ENCODE results near the gene COA8. TPM values are rescaled to one million over a fixed set of nuclear protein-coding genes. Genes with fewer than 3 reads are reported as not detected.

The COA8 gene
- total and polyA plus RNA-seq, 7 experiments from 2014 or later, result 13.6 to 51.3 (median 25.5) TPM

DNA sequence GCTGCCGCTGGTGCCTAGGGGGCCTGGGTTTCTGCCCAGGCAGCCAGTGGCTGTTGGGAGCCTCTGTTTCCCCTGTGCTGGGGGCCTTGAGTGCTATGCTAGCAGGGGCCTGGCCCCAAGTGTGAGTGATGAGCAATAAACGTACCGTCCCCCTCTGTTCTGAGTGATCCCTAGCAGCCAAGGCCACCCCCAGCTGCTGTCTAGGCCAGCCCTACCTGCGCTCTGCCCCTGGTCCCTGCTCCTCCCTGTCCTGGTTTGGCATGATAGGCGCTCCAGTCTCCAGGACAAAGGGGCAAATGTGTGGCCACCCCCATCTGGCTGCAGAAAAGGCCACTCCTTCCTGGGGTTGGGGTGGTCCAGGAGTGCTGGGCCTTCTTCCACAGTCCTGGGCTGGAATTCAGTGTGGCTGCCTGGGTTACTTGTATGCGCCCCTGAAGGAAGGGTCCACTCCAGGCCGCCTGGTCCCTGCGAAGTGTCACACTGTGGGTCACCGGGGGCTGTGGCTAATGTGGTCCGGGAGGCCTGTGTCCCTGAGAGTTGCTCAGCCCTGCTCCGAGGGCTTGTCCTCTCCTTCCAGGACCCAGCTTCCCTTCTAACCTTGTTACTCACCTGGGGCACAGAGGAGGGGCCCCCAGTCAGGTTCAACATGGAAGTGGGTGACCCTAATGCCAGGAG is 26.7 kb upstream of the COA8 start:
- Mint-ChIP-seq H3K36me3 (no peaks in the 10 kb centered on the region), H3K4me3 (no peak overlapping the region), H3K27ac (peak overlapping the region in 1 of 9 donors; percentile 53), H3K27me3 (peaks cover 0 to 3% (median 0%) of the 10 kb centered on the region in 5 donors), H3K4me1 (peaks cover 0 to 10% (median 3%) of the 10 kb centered on the region in 7 donors), H3K9me3 (no peaks in the 10 kb centered on the region)
- no peaks in the 10 kb centered on the region for H3K27me3 ChIP-seq (ENCODE audit: control insufficient read depth in 2 of 2, insufficient read depth in 2 of 2, low read length in 2 of 2)
- no peaks in the 10 kb centered on the region for H3K9me3 ChIP-seq (ENCODE audit: control insufficient read depth in 2 of 3, low read length in 3 of 3)
- no peak overlapping the region for H3K27ac ChIP-seq (ENCODE audit: low read depth, low read length)
- ATAC-seq, result no peak
- H3K36me3 ChIP-seq (ENCODE audit: control insufficient read depth in 2 of 3, insufficient read depth in 3 of 3, low read length in 3 of 3), result peaks cover 0 to 48% (median 0%) of the 10 kb centered on the region in 3 experiments
- DNase-seq, result no peak
- H3K4me3 ChIP-seq (ENCODE audit: low read length), result no peak overlapping the region
- intact Hi-C loops (cut with micrococcal nuclease), result no loop called here
- no peaks in the 10 kb centered on the region for H3K4me1 ChIP-seq (ENCODE audit: control insufficient read depth in 2 of 2, insufficient read depth in 2 of 2, low read length in 2 of 2)
- CTCF ChIA-PET, result no interaction called here
- POLR2A ChIA-PET, result no interaction called here

DNA sequence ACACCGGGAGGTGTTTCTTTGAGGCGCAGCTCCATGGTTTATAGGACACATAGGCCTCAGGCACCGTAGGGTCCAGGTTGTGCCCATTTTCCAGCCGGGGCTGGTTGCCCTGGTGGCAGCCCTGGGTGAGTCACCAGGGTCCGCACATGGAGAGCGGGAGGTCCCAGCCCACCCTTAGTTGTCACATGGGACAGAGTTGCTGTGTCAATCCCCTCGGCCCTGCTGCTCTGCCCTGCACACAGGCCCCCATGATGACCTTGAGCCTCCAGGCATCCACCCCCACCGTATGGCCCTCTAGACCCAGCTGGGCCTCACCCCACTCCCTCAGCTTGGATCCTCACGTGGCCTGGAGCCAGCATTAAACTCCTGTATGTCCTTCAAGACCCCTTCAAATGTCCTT is 26.1 kb upstream of the COA8 start:
- Mint-ChIP-seq H3K9me3 (no peaks in the 10 kb centered on the region), H3K27ac (peak overlapping the region in 1 of 9 donors; percentile 31), H3K4me3 (no peak overlapping the region), H3K36me3 (no peaks in the 10 kb centered on the region), H3K4me1 (peaks cover 0 to 3% (median 0%) of the 10 kb centered on the region in 7 donors), H3K27me3 (peaks cover 0 to 3% (median 0%) of the 10 kb centered on the region in 5 donors)
- POLR2A ChIA-PET, result no interaction called here
- ATAC-seq (no peak), DNase-seq (no peak)
- intact Hi-C loops (cut with micrococcal nuclease), result no loop called here
- no peaks in the 10 kb centered on the region for H3K27me3 ChIP-seq (ENCODE audit: control insufficient read depth in 2 of 2, insufficient read depth in 2 of 2, low read length in 2 of 2)
- H3K36me3 ChIP-seq (ENCODE audit: control insufficient read depth in 2 of 3, insufficient read depth in 3 of 3, low read length in 3 of 3), result peaks cover 0 to 41% (median 0%) of the 10 kb centered on the region in 3 experiments
- no peaks in the 10 kb centered on the region for H3K9me3 ChIP-seq (ENCODE audit: control insufficient read depth in 2 of 3, low read length in 3 of 3)
- CTCF ChIA-PET, result no interaction called here
- no peaks in the 10 kb centered on the region for H3K4me1 ChIP-seq (ENCODE audit: control insufficient read depth in 2 of 2, insufficient read depth in 2 of 2, low read length in 2 of 2)
- H3K4me3 ChIP-seq (ENCODE audit: low read length), result no peak overlapping the region
- no peak overlapping the region for H3K27ac ChIP-seq (ENCODE audit: low read depth, low read length)

GRCh38 chr14:103537175-103537990 is 25.4 kb upstream of the COA8 start:
- Mint-ChIP-seq H3K36me3 (no peaks in the 10 kb centered on the region), H3K9me3 (no peaks in the 10 kb centered on the region), H3K27me3 (peaks cover 0 to 3% (median 0%) of the 10 kb centered on the region in 5 donors), H3K4me1 (peaks cover 0 to 4% (median 0%) of the 10 kb centered on the region in 7 donors), H3K4me3 (no peak overlapping the region), H3K27ac (peak overlapping the region in 1 of 9 donors; percentile 31)
- ChIA-PET POLR2A (interaction anchor here (1.1 kb wide), 1 partner anchor 10 kb away, joined by 3 read pairs; no protein-coding TSS in a partner anchor), CTCF (no interaction called here)
- H3K36me3 ChIP-seq (ENCODE audit: control insufficient read depth in 2 of 3, insufficient read depth in 3 of 3, low read length in 3 of 3), result peaks cover 0 to 36% (median 0%) of the 10 kb centered on the region in 3 experiments
- intact Hi-C loops (cut with micrococcal nuclease), result no loop called here
- no peaks in the 10 kb centered on the region for H3K27me3 ChIP-seq (ENCODE audit: control insufficient read depth in 2 of 2, insufficient read depth in 2 of 2, low read length in 2 of 2)
- DNase-seq (no peak), ATAC-seq (no peak)
- no peak overlapping the region for H3K4me3 ChIP-seq (ENCODE audit: low read length)
- H3K27ac ChIP-seq (ENCODE audit: low read depth, low read length), result no peak overlapping the region
- no peaks in the 10 kb centered on the region for H3K4me1 ChIP-seq (ENCODE audit: control insufficient read depth in 2 of 2, insufficient read depth in 2 of 2, low read length in 2 of 2)
- no peaks in the 10 kb centered on the region for H3K9me3 ChIP-seq (ENCODE audit: control insufficient read depth in 2 of 3, low read length in 3 of 3)

DNA sequence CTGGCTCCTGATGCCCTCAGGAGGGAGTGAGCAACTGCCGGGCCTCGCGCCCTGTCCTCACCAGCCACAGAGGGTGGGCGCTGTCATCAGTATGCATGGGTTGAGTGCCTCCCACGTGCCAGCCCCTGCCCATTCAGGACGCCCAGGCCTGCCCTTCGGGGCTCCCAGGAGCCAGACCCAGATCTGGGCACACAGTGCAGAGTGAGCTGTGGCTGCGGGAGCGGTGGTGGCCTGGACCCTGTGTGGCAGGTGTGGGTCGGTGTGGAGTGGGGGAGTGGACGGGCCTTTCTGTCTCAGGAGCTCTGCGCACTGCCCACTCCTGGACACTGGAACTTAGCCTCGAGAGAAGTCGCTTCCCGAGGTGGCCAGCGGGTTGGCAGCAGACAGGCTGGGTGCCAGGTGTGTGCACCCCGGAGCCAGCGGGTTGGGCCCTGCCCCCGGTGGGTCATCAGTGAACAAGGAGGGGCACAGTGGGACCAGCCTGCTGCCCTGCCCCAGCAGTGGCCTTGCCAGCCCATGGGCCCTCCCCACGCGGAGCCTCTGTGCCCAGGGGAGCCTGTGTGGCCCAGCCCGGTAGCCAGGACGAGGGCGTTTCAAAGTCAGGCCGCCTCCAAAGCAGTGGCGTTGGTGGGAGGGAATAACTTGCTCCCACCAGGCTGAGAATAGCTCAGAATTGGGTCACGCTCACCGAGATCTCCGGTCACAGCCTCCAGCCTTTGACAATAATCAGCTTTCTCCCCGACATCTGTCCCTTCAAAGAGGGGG is 24.3 kb upstream of the COA8 start:
- no peaks in the 10 kb centered on the region for H3K4me1 ChIP-seq (ENCODE audit: control insufficient read depth in 2 of 2, insufficient read depth in 2 of 2, low read length in 2 of 2)
- no peaks in the 10 kb centered on the region for H3K9me3 ChIP-seq (ENCODE audit: control insufficient read depth in 2 of 3, low read length in 3 of 3)
- H3K9me3 Mint-ChIP-seq, result no peaks in the 10 kb centered on the region
- peaks cover 0 to 4% (median 0%) of the 10 kb centered on the region in 7 donors for H3K4me1 Mint-ChIP-seq
- H3K27ac ChIP-seq (ENCODE audit: low read depth, low read length), result no peak overlapping the region
- ATAC-seq, result no peak
- H3K4me3 ChIP-seq (ENCODE audit: low read length), result no peak overlapping the region
- H3K27me3 Mint-ChIP-seq, result peaks cover 0 to 3% (median 0%) of the 10 kb centered on the region in 5 donors
- CTCF ChIA-PET, result no interaction called here
- no peak for DNase-seq
- H3K36me3 Mint-ChIP-seq, result no peaks in the 10 kb centered on the region
- intact Hi-C loops (cut with micrococcal nuclease), result no loop called here
- no peak overlapping the region for H3K27ac Mint-ChIP-seq
- no peak overlapping the region for H3K4me3 Mint-ChIP-seq
- H3K27me3 ChIP-seq (ENCODE audit: control insufficient read depth in 2 of 2, insufficient read depth in 2 of 2, low read length in 2 of 2), result no peaks in the 10 kb centered on the region
- POLR2A ChIA-PET, result interaction anchor here (1.1 kb wide), 1 partner anchor 11 kb away, joined by 3 read pairs; no protein-coding TSS in a partner anchor
- H3K36me3 ChIP-seq (ENCODE audit: control insufficient read depth in 2 of 3, insufficient read depth in 3 of 3, low read length in 3 of 3), result peaks cover 0 to 25% (median 0%) of the 10 kb centered on the region in 3 experiments

DNA sequence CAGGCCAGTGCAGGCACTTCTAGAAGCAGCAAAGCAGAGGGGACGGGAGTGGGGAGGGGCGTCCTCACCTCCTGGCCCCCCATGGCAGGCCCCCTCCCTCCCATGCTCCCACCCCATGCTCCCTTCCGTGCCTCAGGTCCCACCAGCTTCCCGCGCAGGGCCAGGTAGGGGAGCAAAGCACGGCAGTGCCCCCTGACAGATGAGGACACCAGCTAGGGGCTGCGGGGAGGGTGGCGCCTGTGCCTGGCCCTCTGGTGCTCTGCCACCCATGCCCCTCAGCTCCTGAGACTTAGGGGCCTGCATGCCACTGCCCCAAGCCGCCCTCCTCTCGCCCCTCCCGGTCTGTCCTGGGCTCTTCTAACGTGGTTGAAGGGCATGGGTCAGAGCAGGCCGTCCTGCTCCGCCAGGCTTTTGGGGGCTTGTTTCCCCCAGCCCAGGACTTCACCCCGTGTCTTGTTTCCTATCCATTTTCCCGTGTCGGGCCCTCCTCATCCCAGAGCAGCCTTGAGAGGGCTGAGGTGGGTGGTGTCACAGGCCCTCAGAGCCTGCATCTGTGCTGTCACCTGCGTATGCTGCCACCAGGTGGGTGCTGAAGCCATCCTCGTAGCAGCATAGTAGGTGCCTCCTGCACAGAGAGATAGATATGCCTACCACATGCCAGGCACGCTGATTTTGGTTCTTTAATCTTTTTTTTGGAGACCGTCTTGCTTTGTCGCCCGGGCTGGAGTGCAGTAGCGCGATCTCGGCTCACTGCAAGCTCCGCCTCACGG is 23.5 kb upstream of the COA8 start:
- Mint-ChIP-seq H3K27me3 (peaks cover 0 to 3% (median 0%) of the 10 kb centered on the region in 5 donors), H3K27ac (peak overlapping the region in 2 of 9 donors; percentile 7 to 43), H3K4me1 (peaks cover 0 to 4% (median 0%) of the 10 kb centered on the region in 7 donors), H3K9me3 (no peaks in the 10 kb centered on the region), H3K36me3 (no peaks in the 10 kb centered on the region), H3K4me3 (no peak overlapping the region)
- Histone ChIP-seq H3K9me3 (ENCODE audit: control insufficient read depth in 2 of 3, low read length in 3 of 3) (no peaks in the 10 kb centered on the region), H3K27me3 (ENCODE audit: control insufficient read depth in 2 of 2, insufficient read depth in 2 of 2, low read length in 2 of 2) (no peaks in the 10 kb centered on the region), H3K36me3 (ENCODE audit: control insufficient read depth in 2 of 3, insufficient read depth in 3 of 3, low read length in 3 of 3) (peaks cover 0 to 18% (median 0%) of the 10 kb centered on the region in 3 experiments), H3K4me3 (ENCODE audit: low read length) (no peak overlapping the region), H3K27ac (ENCODE audit: low read depth, low read length) (no peak overlapping the region), H3K4me1 (ENCODE audit: control insufficient read depth in 2 of 2, insufficient read depth in 2 of 2, low read length in 2 of 2) (no peaks in the 10 kb centered on the region)
- ChIA-PET CTCF (no interaction called here), POLR2A (no interaction called here)
- DNase-seq (no peak), ATAC-seq (no peak)
- intact Hi-C loops (cut with micrococcal nuclease), result no loop called here
